Thymus (tissue), 11 donors: ENCODE data around the gene HYDIN. TPM values are rescaled to one million over a fixed set of nuclear protein-coding genes. Genes with fewer than 3 reads are reported as not detected.

ENCODE experiments used
- DNase-seq, 9 donors: peaks; one replicate each; pipeline ENCODE4 v3.0.0-alpha.2; 2013; ENCODE audit warnings: low spot score in 9 of 9, low read depth in 6 of 9, missing footprints in 1 of 9
- H3K27ac ChIP-seq, 2 donors: one replicate each; pipeline ENCODE4 v1.5.1; 2013; ENCODE audit warnings: control low read depth in 1 of 2, low read depth in 1 of 2, low read length in 1 of 2, mild to moderate bottlenecking in 1 of 2, moderate library complexity in 1 of 2
- H3K27me3 ChIP-seq, 2 donors: one replicate each; pipeline ENCODE4 v1.5.1; 2013; ENCODE audit warnings: low read length in 1 of 2; ENCODE audit not compliant: control insufficient read depth in 2 of 2, insufficient read depth in 1 of 2
- H3K36me3 ChIP-seq, 2 donors: one replicate each; pipeline ENCODE4 v1.5.1; 2013; ENCODE audit warnings: low read length in 1 of 2, mild to moderate bottlenecking in 1 of 2, moderate library complexity in 1 of 2; ENCODE audit not compliant: control insufficient read depth in 2 of 2, insufficient read depth in 2 of 2
- H3K4me1 ChIP-seq, 2 donors: one replicate each; pipeline ENCODE4 v1.5.1; 2013; ENCODE audit warnings: low read length in 2 of 2; ENCODE audit not compliant: control insufficient read depth in 2 of 2, insufficient read depth in 2 of 2
- H3K4me3 ChIP-seq, 2 donors: one replicate each; pipeline ENCODE4 v1.5.1; 2013; ENCODE audit warnings: low read length in 2 of 2, control low read depth in 1 of 2, mild to moderate bottlenecking in 1 of 2
- H3K9me3 ChIP-seq, 2 donors: one replicate each; pipeline ENCODE4 v1.5.1; 2013; ENCODE audit warnings: low read length in 1 of 2, mild to moderate bottlenecking in 1 of 2; ENCODE audit not compliant: control insufficient read depth in 2 of 2, insufficient read depth in 1 of 2
- WGBS: extraction: QIAGEN DNeasy Blood & Tissue Kit; methylation state at CpG from one replicate; pipeline ENCODE4 v1.1.7; 2013; 5-methylcytosine and 5-hydroxymethylcytosine counted together
- polyA plus RNA-seq: library from polyadenylated mRNA; stranded (reverse); fragments of 200-250 nt; gene quantifications from one replicate; pipeline ENCODE4 v1.2.3, GENCODE V29; 2013
- total RNA-seq: library from RNA; stranded (reverse); fragments of 120-200 nt; gene quantifications from one replicate; pipeline ENCODE4 v1.2.4, GENCODE V29; 2013
- donor health status: healthy.

The HYDIN gene
- total and polyA plus RNA-seq, 2 donors, result 0.33 to 0.46 TPM

GRCh38 chr16:70809392-70810060 lies 421.0 kb downstream of the HYDIN start:
- H3K4me1 ChIP-seq, result peaks cover 0 to 4% of the 10 kb centered on the region in 2 donors
- peak overlapping the region in 1 of 2 donors; percentile 75 for H3K27ac ChIP-seq
- H3K36me3 ChIP-seq, result no peaks in the 10 kb centered on the region
- 86% methylated on average over 9 of the region's 9 CpGs for WGBS
- no peak overlapping the region for H3K4me3 ChIP-seq
- H3K9me3 ChIP-seq, result no peaks in the 10 kb centered on the region
- DNase-seq, result peak in 1 of 9 donors; percentile 36
- peaks cover 0 to 8% of the 10 kb centered on the region in 2 donors for H3K27me3 ChIP-seq

- H3K36me3 ChIP-seq, result no peaks in the 10 kb centered on the region
- H3K27ac ChIP-seq, result no peak overlapping the region
- no peak for DNase-seq
- H3K4me1 ChIP-seq, result peaks cover 0 to 4% of the 10 kb centered on the region in 2 donors
- peaks cover 0 to 2% of the 10 kb centered on the region in 2 donors for H3K9me3 ChIP-seq
- H3K4me3 ChIP-seq, result no peak overlapping the region
- H3K27me3 ChIP-seq, result peaks cover 0 to 8% of the 10 kb centered on the region in 2 donors
Observed at GRCh38 chr16:70808371-70808770, 422.2 kb downstream of the HYDIN start.

- Histone ChIP-seq H3K4me1 (peaks cover 0 to 4% of the 10 kb centered on the region in 2 donors), H3K36me3 (no peaks in the 10 kb centered on the region), H3K27me3 (peaks cover 0 to 8% of the 10 kb centered on the region in 2 donors), H3K27ac (no peak overlapping the region), H3K9me3 (peaks cover 0 to 2% of the 10 kb centered on the region in 2 donors), H3K4me3 (no peak overlapping the region)
- 93% methylated on average over 3 of the region's 3 CpGs for WGBS
- DNase-seq, result no peak
Observed at GRCh38 chr16:70805787-70806186, 424.7 kb downstream of the HYDIN start.

GRCh38 chr16:70805380-70805779 lies 425.1 kb downstream of the HYDIN start:
- WGBS, result 84% methylated on average over 6 of the region's 6 CpGs
- H3K4me3 ChIP-seq, result no peak overlapping the region
- H3K36me3 ChIP-seq, result no peaks in the 10 kb centered on the region
- peaks cover 0 to 2% of the 10 kb centered on the region in 2 donors for H3K9me3 ChIP-seq
- no peak overlapping the region for H3K27ac ChIP-seq
- no peak for DNase-seq
- peaks cover 0 to 8% of the 10 kb centered on the region in 2 donors for H3K27me3 ChIP-seq
- peaks cover 1 to 7% of the 10 kb centered on the region in 2 donors for H3K4me1 ChIP-seq

GRCh38 chr16:70804734-70805169 lies 425.8 kb downstream of the HYDIN start:
- H3K27me3 ChIP-seq, result peaks cover 0 to 8% of the 10 kb centered on the region in 2 donors
- H3K4me3 ChIP-seq, result no peak overlapping the region
- peaks cover 0 to 2% of the 10 kb centered on the region in 2 donors for H3K9me3 ChIP-seq
- no peaks in the 10 kb centered on the region for H3K36me3 ChIP-seq
- no peak overlapping the region for H3K27ac ChIP-seq
- WGBS, result 63% methylated on average over 2 of the region's 2 CpGs
- no peak for DNase-seq
- peaks cover 3 to 6% of the 10 kb centered on the region in 2 donors for H3K4me1 ChIP-seq

- H3K27me3 ChIP-seq, result peaks cover 0 to 8% of the 10 kb centered on the region in 2 donors
- peaks cover 3 to 6% of the 10 kb centered on the region in 2 donors for H3K4me1 ChIP-seq
- no peak overlapping the region for H3K4me3 ChIP-seq
- DNase-seq, result no peak
- no peak overlapping the region for H3K27ac ChIP-seq
- WGBS, result 74% methylated on average over 8 of the region's 8 CpGs
- no peaks in the 10 kb centered on the region for H3K36me3 ChIP-seq
- peaks cover 0 to 2% of the 10 kb centered on the region in 2 donors for H3K9me3 ChIP-seq
Observed at GRCh38 chr16:70804153-70804733, 426.3 kb downstream of the HYDIN start.

- Histone ChIP-seq H3K27me3 (peaks cover 0 to 8% of the 10 kb centered on the region in 2 donors), H3K9me3 (peaks cover 0 to 2% of the 10 kb centered on the region in 2 donors), H3K27ac (no peak overlapping the region), H3K4me3 (no peak overlapping the region), H3K36me3 (peaks cover 0 to 2% of the 10 kb centered on the region in 2 donors), H3K4me1 (peaks cover 3 to 8% of the 10 kb centered on the region in 2 donors)
- DNase-seq, result no peak
Observed at GRCh38 chr16:70803319-70803718, 427.2 kb downstream of the HYDIN start.

- peaks cover 0 to 2% of the 10 kb centered on the region in 2 donors for H3K9me3 ChIP-seq
- H3K36me3 ChIP-seq, result peaks cover 0 to 2% of the 10 kb centered on the region in 2 donors
- H3K27me3 ChIP-seq, result peaks cover 0 to 5% of the 10 kb centered on the region in 2 donors
- H3K4me3 ChIP-seq, result peak overlapping the region in 1 of 2 donors; percentile 82
- no peak overlapping the region for H3K27ac ChIP-seq
- H3K4me1 ChIP-seq, result peaks cover 3 to 8% of the 10 kb centered on the region in 2 donors
- no peak for DNase-seq
- WGBS, result 92% methylated on average over 3 of the region's 3 CpGs
Observed at GRCh38 chr16:70801611-70802010, 428.9 kb downstream of the HYDIN start.

- peaks cover 3 to 8% of the 10 kb centered on the region in 2 donors for H3K4me1 ChIP-seq
- under 1% methylated on average over 64 of the region's 64 CpGs for WGBS
Observed at GRCh38 chr16:70800781-70801480, 429.6 kb downstream of the HYDIN start, which contains the start of gene VAC14. Gene VAC14 (minus strand): TSS chr16:70801158. CDS start chr16:70800900, 258 bp downstream.

More at GRCh38 chr16:70800781-70801480, 429.6 kb downstream of the HYDIN start, which contains the start of gene VAC14:
- DNase-seq, result peak; percentile 77 to 94 (median 91)
- H3K27ac ChIP-seq, result peak within 1 kb of the TSS; percentile 60 to 75
- H3K36me3 ChIP-seq, result peaks cover 0 to 2% of the 10 kb centered on the region in 2 donors
- H3K4me3 ChIP-seq, result peak within 1 kb of the TSS; percentile 81 to 82
- H3K9me3 ChIP-seq, result peaks cover 0 to 2% of the 10 kb centered on the region in 2 donors
- H3K27me3 ChIP-seq, result peaks cover 0 to 2% of the 10 kb centered on the region in 2 donors
